Activated T-cell treated with anti-CD3 and anti-CD28 coated beads for 24 hours (primary cell): ENCODE results near the gene BORCS5.

Experiments used
- DNase-seq: peaks from one replicate; pipeline ENCODE4 v3.0.0-alpha.2; 2020; ENCODE audit warnings: low read depth

BORCS5 gene

GRCh38 chr12:12518919-12519318 lies 162.0 kb downstream of the BORCS5 start:
- no peak for DNase-seq
